ENCODE results near the gene ALK.

The ALK gene

GRCh38 chr2:29388071-29388470 is 533.3 kb downstream of the ALK start:
- Mint-ChIP-seq H3K27ac (no peak overlapping the region), H3K4me1 (no peaks in the 10 kb centered on the region), H3K36me3 (no peaks in the 10 kb centered on the region), H3K27me3 (peaks cover 16% of the 10 kb centered on the region), H3K4me3 (no peak overlapping the region), H3K9me3 (no peaks in the 10 kb centered on the region)
- no peak for ATAC-seq

GRCh38 chr2:29382486-29382885 is 538.9 kb downstream of the ALK start:
- Mint-ChIP-seq H3K4me3 (no peak overlapping the region), H3K27ac (no peak overlapping the region), H3K4me1 (no peaks in the 10 kb centered on the region), H3K27me3 (peaks cover 14% of the 10 kb centered on the region), H3K36me3 (no peaks in the 10 kb centered on the region), H3K9me3 (no peaks in the 10 kb centered on the region)
- no peak for ATAC-seq

GRCh38 chr2:29377788-29378187 is 543.6 kb downstream of the ALK start:
- no peak overlapping the region for H3K27ac Mint-ChIP-seq
- no peak for ATAC-seq
- H3K9me3 Mint-ChIP-seq = no peaks in the 10 kb centered on the region
- no peak overlapping the region for H3K4me3 Mint-ChIP-seq
- no peaks in the 10 kb centered on the region for H3K36me3 Mint-ChIP-seq
- peaks cover 14% of the 10 kb centered on the region for H3K27me3 Mint-ChIP-seq
- H3K4me1 Mint-ChIP-seq = no peaks in the 10 kb centered on the region

GRCh38 chr2:29376541-29376940 is 544.8 kb downstream of the ALK start:
- H3K27me3 Mint-ChIP-seq = peaks cover 20% of the 10 kb centered on the region
- H3K9me3 Mint-ChIP-seq = no peaks in the 10 kb centered on the region
- H3K27ac Mint-ChIP-seq = no peak overlapping the region
- no peaks in the 10 kb centered on the region for H3K36me3 Mint-ChIP-seq
- no peak for ATAC-seq
- no peaks in the 10 kb centered on the region for H3K4me1 Mint-ChIP-seq
- no peak overlapping the region for H3K4me3 Mint-ChIP-seq

- H3K36me3 Mint-ChIP-seq = no peaks in the 10 kb centered on the region
- no peak for ATAC-seq
- no peaks in the 10 kb centered on the region for H3K4me1 Mint-ChIP-seq
- no peak overlapping the region for H3K4me3 Mint-ChIP-seq
- no peaks in the 10 kb centered on the region for H3K9me3 Mint-ChIP-seq
- peaks cover 23% of the 10 kb centered on the region for H3K27me3 Mint-ChIP-seq
- no peak overlapping the region for H3K27ac Mint-ChIP-seq
These were observed 545.5 kb downstream of the ALK start for GRCh38 chr2:29375843-29376242.

- H3K36me3 Mint-ChIP-seq = no peaks in the 10 kb centered on the region
- H3K4me3 Mint-ChIP-seq = no peak overlapping the region
- no peak overlapping the region for H3K27ac Mint-ChIP-seq
- H3K4me1 Mint-ChIP-seq = no peaks in the 10 kb centered on the region
- H3K27me3 Mint-ChIP-seq = peaks cover 13% of the 10 kb centered on the region
- H3K9me3 Mint-ChIP-seq = no peaks in the 10 kb centered on the region
- ATAC-seq = no peak
These were observed 546.6 kb downstream of the ALK start for GRCh38 chr2:29374823-29375222.

GRCh38 chr2:29373870-29374269 is 547.5 kb downstream of the ALK start:
- Mint-ChIP-seq H3K4me3 (no peak overlapping the region), H3K27ac (no peak overlapping the region), H3K4me1 (no peaks in the 10 kb centered on the region), H3K9me3 (no peaks in the 10 kb centered on the region), H3K36me3 (no peaks in the 10 kb centered on the region), H3K27me3 (peaks cover 18% of the 10 kb centered on the region)
- no peak for ATAC-seq

- H3K9me3 Mint-ChIP-seq = no peaks in the 10 kb centered on the region
- no peaks in the 10 kb centered on the region for H3K4me1 Mint-ChIP-seq
- no peaks in the 10 kb centered on the region for H3K36me3 Mint-ChIP-seq
These were observed 549.2 kb downstream of the ALK start for GRCh38 chr2:29372185-29372584.

GRCh38 chr2:29370581-29371125 is 550.7 kb downstream of the ALK start:
- Mint-ChIP-seq H3K27ac (no peak overlapping the region), H3K9me3 (no peaks in the 10 kb centered on the region), H3K36me3 (no peaks in the 10 kb centered on the region), H3K4me3 (no peak overlapping the region), H3K4me1 (no peaks in the 10 kb centered on the region), H3K27me3 (peaks cover 29% of the 10 kb centered on the region)
- no peak for ATAC-seq

More at GRCh38 chr2:29372185-29372584, 549.2 kb downstream of the ALK start:
- Mint-ChIP-seq H3K27ac (no peak overlapping the region), H3K27me3 (peaks cover 19% of the 10 kb centered on the region), H3K4me3 (no peak overlapping the region)
- ATAC-seq = no peak

GRCh38 chr2:29370173-29370572 is 551.2 kb downstream of the ALK start:
- H3K4me3 Mint-ChIP-seq = no peak overlapping the region
- H3K36me3 Mint-ChIP-seq = no peaks in the 10 kb centered on the region
- no peaks in the 10 kb centered on the region for H3K4me1 Mint-ChIP-seq
- ATAC-seq = no peak
- no peak overlapping the region for H3K27ac Mint-ChIP-seq
- peaks cover 30% of the 10 kb centered on the region for H3K27me3 Mint-ChIP-seq
- no peaks in the 10 kb centered on the region for H3K9me3 Mint-ChIP-seq

- H3K27me3 Mint-ChIP-seq = peaks cover 38% of the 10 kb centered on the region
- no peak overlapping the region for H3K4me3 Mint-ChIP-seq
- no peak for ATAC-seq
These were observed 552.7 kb downstream of the ALK start for GRCh38 chr2:29368659-29369040.

GRCh38 chr2:29367986-29368658 is 553.3 kb downstream of the ALK start:
- H3K4me3 Mint-ChIP-seq = no peak overlapping the region
- no peaks in the 10 kb centered on the region for H3K36me3 Mint-ChIP-seq
- H3K27ac Mint-ChIP-seq = no peak overlapping the region
- no peaks in the 10 kb centered on the region for H3K9me3 Mint-ChIP-seq
- no peaks in the 10 kb centered on the region for H3K4me1 Mint-ChIP-seq
- peaks cover 38% of the 10 kb centered on the region for H3K27me3 Mint-ChIP-seq
- no peak for ATAC-seq

More at GRCh38 chr2:29368659-29369040, 552.7 kb downstream of the ALK start:
- Mint-ChIP-seq H3K4me1 (no peaks in the 10 kb centered on the region), H3K27ac (no peak overlapping the region), H3K36me3 (no peaks in the 10 kb centered on the region), H3K9me3 (no peaks in the 10 kb centered on the region)

- peaks cover 27% of the 10 kb centered on the region for H3K27me3 Mint-ChIP-seq
- H3K36me3 Mint-ChIP-seq = no peaks in the 10 kb centered on the region
- H3K4me3 Mint-ChIP-seq = no peak overlapping the region
- no peak overlapping the region for H3K27ac Mint-ChIP-seq
- no peak for ATAC-seq
- no peaks in the 10 kb centered on the region for H3K9me3 Mint-ChIP-seq
- H3K4me1 Mint-ChIP-seq = no peaks in the 10 kb centered on the region
These were observed 558.3 kb downstream of the ALK start for GRCh38 chr2:29363111-29363510.

GRCh38 chr2:29361231-29361630 is 560.2 kb downstream of the ALK start:
- no peak overlapping the region for H3K27ac Mint-ChIP-seq
- no peaks in the 10 kb centered on the region for H3K4me1 Mint-ChIP-seq
- H3K4me3 Mint-ChIP-seq = no peak overlapping the region
- H3K27me3 Mint-ChIP-seq = peaks cover 23% of the 10 kb centered on the region
- H3K36me3 Mint-ChIP-seq = no peaks in the 10 kb centered on the region
- no peak for ATAC-seq
- no peaks in the 10 kb centered on the region for H3K9me3 Mint-ChIP-seq

GRCh38 chr2:29360016-29360784 is 561.2 kb downstream of the ALK start:
- ATAC-seq = no peak
- H3K27ac Mint-ChIP-seq = no peak overlapping the region
- H3K9me3 Mint-ChIP-seq = no peaks in the 10 kb centered on the region
- H3K27me3 Mint-ChIP-seq = peaks cover 16% of the 10 kb centered on the region
- H3K4me1 Mint-ChIP-seq = no peaks in the 10 kb centered on the region
- H3K4me3 Mint-ChIP-seq = no peak overlapping the region
- no peaks in the 10 kb centered on the region for H3K36me3 Mint-ChIP-seq
